ENCODE measurements around the gene APOL4.

APOL4 gene

DNA sequence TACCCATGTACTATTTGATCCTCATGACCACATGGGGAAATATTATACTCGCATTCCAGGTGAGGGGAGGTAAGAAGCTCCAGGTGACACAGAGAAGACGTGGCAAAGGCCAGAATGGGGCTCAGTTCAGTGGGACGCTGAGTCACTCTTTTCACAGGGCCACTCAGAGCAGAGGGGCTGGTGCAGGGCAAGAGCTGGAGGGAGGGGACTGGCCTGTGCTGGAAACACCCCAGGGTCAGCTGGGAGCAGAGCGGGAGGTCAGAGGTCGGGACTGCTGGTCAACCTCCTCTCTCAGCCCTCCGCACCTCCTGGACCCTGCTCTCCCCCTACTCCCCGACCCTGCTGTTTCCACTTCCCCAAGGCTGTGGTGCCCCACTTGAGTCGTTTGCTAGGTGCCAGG is 53.2 kb downstream of the APOL4 start:
- Histone ChIP-seq H3K79me2 (ENCODE audit: insufficient read depth, low read length) (peaks cover 4% of the 10 kb centered on the region; the same call in 1 of the 2 replicates), H3K9ac (ENCODE audit: low read length) (peak overlapping the region; percentile 32; the same call in 1 of the 2 replicates), H3K4me2 (ENCODE audit: low read length) (peak overlapping the region; percentile 56), H4K20me1 (ENCODE audit: insufficient read depth, low read length) (no peaks in the 10 kb centered on the region), H3K27me3 (ENCODE audit: insufficient read depth, low read length) (no peaks in the 10 kb centered on the region), H3K36me3 (ENCODE audit: insufficient read depth, low read length) (peaks cover 31% of the 10 kb centered on the region; the same call in 1 of the 2 replicates), H3F3A (ENCODE audit: insufficient read depth, low read length) (no peaks in the 10 kb centered on the region), H3K4me3 (ENCODE audit: low read depth, low read length, poor library complexity, severe bottlenecking) (peak overlapping the region; percentile 14), H3K9me3 (ENCODE audit: low read length) (no peaks in the 10 kb centered on the region), H2AFZ (ENCODE audit: low read length) (no peak overlapping the region), H3K9me2 (ENCODE audit: low read depth, low read length) (no peaks in the 10 kb centered on the region), H3K4me1 (ENCODE audit: insufficient read depth, low read length, severe bottlenecking) (peaks cover 62% of the 10 kb centered on the region), H3K27ac (ENCODE audit: low read depth, low read length, poor library complexity, severe bottlenecking) (peak overlapping the region; percentile 93)
- no peak for TF ChIP-seq EZH2 (IDR thresholded peaks at IDR 0.05; ENCODE audit: borderline replicate concordance, low read length)
- TF ChIP-seq, protein P1, sequence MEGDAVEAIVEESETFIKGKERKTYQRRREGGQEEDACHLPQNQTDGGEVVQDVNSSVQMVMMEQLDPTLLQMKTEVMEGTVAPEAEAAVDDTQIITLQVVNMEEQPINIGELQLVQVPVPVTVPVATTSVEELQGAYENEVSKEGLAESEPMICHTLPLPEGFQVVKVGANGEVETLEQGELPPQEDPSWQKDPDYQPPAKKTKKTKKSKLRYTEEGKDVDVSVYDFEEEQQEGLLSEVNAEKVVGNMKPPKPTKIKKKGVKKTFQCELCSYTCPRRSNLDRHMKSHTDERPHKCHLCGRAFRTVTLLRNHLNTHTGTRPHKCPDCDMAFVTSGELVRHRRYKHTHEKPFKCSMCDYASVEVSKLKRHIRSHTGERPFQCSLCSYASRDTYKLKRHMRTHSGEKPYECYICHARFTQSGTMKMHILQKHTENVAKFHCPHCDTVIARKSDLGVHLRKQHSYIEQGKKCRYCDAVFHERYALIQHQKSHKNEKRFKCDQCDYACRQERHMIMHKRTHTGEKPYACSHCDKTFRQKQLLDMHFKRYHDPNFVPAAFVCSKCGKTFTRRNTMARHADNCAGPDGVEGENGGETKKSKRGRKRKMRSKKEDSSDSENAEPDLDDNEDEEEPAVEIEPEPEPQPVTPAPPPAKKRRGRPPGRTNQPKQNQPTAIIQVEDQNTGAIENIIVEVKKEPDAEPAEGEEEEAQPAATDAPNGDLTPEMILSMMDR (IDR thresholded peaks at IDR 0.05; ENCODE audit: low read length), result no peak

DNA sequence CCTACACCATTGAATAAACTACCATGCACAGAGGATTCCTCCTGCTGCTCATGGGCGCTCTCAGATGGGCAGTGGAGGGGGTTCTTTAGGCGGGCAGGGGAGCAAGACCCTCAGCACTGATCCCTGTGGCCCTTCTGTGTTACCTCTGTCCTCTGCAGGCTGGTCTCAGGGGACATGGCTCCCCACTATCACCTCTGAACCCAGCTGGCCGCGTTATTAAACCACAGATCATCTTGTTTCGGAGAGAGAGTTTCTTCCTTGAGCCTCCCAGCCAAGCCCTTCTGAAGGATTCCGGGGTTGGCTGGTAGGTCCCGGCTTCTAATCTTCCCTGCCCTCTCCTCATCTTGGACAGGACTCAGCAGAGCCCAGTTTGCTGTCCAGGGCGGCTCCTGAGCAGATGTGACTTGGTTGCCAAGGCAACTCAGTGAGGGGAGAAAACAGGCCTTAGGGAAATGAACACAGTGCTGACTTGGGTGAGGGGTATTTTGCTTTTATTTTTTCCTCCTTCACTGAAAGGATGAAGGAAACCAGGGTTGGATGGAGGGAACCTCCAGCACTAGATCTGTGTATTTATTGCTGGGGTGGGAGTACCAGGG is 54.3 kb downstream of the APOL4 start:
- Histone ChIP-seq H3K27me3 (ENCODE audit: insufficient read depth, low read length) (no peaks in the 10 kb centered on the region), H3F3A (ENCODE audit: insufficient read depth, low read length) (no peaks in the 10 kb centered on the region), H3K27ac (ENCODE audit: low read depth, low read length, poor library complexity, severe bottlenecking) (peak overlapping the region; percentile 93), H3K9ac (ENCODE audit: low read length) (peak overlapping the region; percentile 63; the same call in 1 of the 2 replicates), H3K4me3 (ENCODE audit: low read depth, low read length, poor library complexity, severe bottlenecking) (peak overlapping the region; percentile 34), H4K20me1 (ENCODE audit: insufficient read depth, low read length) (no peaks in the 10 kb centered on the region), H2AFZ (ENCODE audit: low read length) (no peak overlapping the region), H3K9me3 (ENCODE audit: low read length) (no peaks in the 10 kb centered on the region), H3K79me2 (ENCODE audit: insufficient read depth, low read length) (peaks cover 4% of the 10 kb centered on the region; the same call in 1 of the 2 replicates), H3K36me3 (ENCODE audit: insufficient read depth, low read length) (peaks cover 37% of the 10 kb centered on the region; the same call in 1 of the 2 replicates), H3K4me2 (ENCODE audit: low read length) (peak overlapping the region; percentile 56), H3K9me2 (ENCODE audit: low read depth, low read length) (no peaks in the 10 kb centered on the region), H3K4me1 (ENCODE audit: insufficient read depth, low read length, severe bottlenecking) (peaks cover 62% of the 10 kb centered on the region)
- no peak for TF ChIP-seq EZH2 (IDR thresholded peaks at IDR 0.05; ENCODE audit: borderline replicate concordance, low read length)
- TF ChIP-seq, protein P1 (IDR thresholded peaks at IDR 0.05; ENCODE audit: low read length), result no peak

DNA sequence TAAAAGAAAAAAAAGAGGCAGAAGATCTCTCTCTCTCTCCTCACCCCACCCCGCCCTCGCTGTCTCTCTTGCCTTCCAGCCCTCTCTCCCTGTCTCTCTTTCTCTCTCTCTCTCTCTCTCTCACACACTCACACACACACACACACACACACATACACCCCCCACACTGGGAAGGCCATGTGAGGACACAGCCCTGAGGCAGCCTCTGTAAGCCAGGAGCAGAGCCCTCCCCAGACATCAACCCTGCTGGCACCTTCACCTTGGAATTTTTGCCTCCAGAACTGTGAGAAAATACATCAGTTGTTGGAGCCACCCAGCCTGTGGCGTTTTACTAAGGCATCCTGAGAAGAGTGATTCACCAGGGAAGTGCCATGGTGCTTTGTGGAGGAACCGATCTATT is 55.7 kb downstream of the APOL4 start:
- no peaks in the 10 kb centered on the region for H3K9me3 ChIP-seq (ENCODE audit: low read length)
- no peak overlapping the region for H3K4me2 ChIP-seq (ENCODE audit: low read length)
- TF ChIP-seq, protein P1 (IDR thresholded peaks at IDR 0.05; ENCODE audit: low read length), result no peak
- TF ChIP-seq EZH2 (IDR thresholded peaks at IDR 0.05; ENCODE audit: borderline replicate concordance, low read length), result no peak
- H3K79me2 ChIP-seq (ENCODE audit: insufficient read depth, low read length), result no peaks in the 10 kb centered on the region
- peaks cover 57% of the 10 kb centered on the region for H3K4me1 ChIP-seq (ENCODE audit: insufficient read depth, low read length, severe bottlenecking)
- peak overlapping the region; percentile 63 for H3K27ac ChIP-seq (ENCODE audit: low read depth, low read length, poor library complexity, severe bottlenecking)
- no peaks in the 10 kb centered on the region for H4K20me1 ChIP-seq (ENCODE audit: insufficient read depth, low read length)
- no peaks in the 10 kb centered on the region for H3K27me3 ChIP-seq (ENCODE audit: insufficient read depth, low read length)
- H3K9me2 ChIP-seq (ENCODE audit: low read depth, low read length), result no peaks in the 10 kb centered on the region
- no peak overlapping the region for H3K4me3 ChIP-seq (ENCODE audit: low read depth, low read length, poor library complexity, severe bottlenecking)
- H3K36me3 ChIP-seq (ENCODE audit: insufficient read depth, low read length), result peaks cover 45% of the 10 kb centered on the region; the same call in 1 of the 2 replicates
- H2AFZ ChIP-seq (ENCODE audit: low read length), result no peak overlapping the region
- H3K9ac ChIP-seq (ENCODE audit: low read length), result peak overlapping the region; percentile 18; the same call in 1 of the 2 replicates
- no peaks in the 10 kb centered on the region for H3F3A ChIP-seq (ENCODE audit: insufficient read depth, low read length)

All from OCI-LY1 (cell line).